HG02981 (cell line): ENCODE measurements around the gene MIAT.

Experiments used
- ATAC-seq: cut with Tn5 transposase; IDR thresholded peaks from one replicate; pipeline ENCODE4 v1.9.1; 2021; ENCODE audit warnings: mild to moderate bottlenecking, moderate library complexity; ENCODE audit not compliant: unreplicated experiment

MIAT gene

GRCh38 chr22:26724414-26724813 is 67.0 kb downstream of the MIAT start:
- ATAC-seq: no peak

GRCh38 chr22:26725012-26725676 is 67.8 kb downstream of the MIAT start:
- no peak for ATAC-seq
